Measurements from ENCODE around the gene FAM13B. TPM values are rescaled to one million over a fixed set of nuclear protein-coding genes. Genes with fewer than 3 reads are reported as not detected.
A peak's percentile ranks its signal among the peaks of the same experiment; 100 is the strongest.
"Not testable (repeated sequence)": the region's sequence is repeated elsewhere in the genome, so short reads cannot be mapped to it uniquely, and the experiment has no call there.

Gene FAM13B
- total RNA-seq, 1 donor from 2014 or later = 31.9 TPM

GRCh38 chr5:138033907-138034306, 1.0 kb upstream of the FAM13B start:
- DNase-seq = no peak

DNA sequence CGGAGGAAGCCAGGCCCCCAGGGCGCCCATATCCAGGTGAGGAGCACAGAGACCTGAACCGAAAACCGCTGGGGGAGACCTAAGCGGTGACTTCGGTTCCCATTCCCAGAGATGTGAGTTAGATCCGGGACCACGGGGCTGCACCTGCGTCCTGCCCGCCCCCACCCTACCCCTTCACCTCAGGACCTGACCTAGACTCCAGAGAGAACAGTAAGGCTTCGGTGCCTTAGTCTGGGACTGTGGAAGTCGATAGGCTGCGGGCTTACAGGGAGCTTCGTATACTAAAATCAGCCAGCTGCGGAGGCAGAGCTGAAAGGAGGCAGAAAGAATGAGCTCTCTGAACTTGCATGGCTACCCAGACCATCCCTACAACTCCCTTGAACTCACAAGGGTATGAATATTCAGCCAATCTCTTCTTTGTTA, 518 bp upstream of the FAM13B start:
- DNase-seq = no peak

DNA sequence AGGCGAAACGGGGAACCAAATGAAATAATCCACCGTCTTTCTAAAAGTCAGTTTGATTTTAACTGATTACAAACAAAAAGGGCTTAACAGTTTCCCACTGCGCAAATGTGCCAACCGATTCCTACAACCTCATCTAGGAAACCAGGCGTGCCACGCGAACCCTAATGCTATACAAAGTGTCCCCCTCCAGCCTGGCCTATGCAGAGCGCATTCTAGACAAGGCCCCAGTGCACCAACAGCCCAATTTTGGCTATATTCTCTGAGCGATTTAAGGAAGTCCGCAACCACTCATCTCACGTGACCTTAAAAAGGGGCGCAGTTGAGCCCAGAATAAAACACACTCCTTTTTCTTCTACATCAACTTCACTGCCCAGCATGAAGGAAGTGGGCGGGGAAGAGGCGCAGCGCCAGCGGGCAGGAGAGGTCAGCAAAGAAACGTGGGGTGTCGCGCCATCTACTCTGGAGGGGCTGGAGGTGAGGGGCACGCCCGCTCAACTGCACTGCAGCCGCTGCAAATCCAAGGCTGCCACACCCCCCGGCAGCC, 779 bp downstream of the FAM13B start:
- DNase-seq = peak; percentile 33

DNA sequence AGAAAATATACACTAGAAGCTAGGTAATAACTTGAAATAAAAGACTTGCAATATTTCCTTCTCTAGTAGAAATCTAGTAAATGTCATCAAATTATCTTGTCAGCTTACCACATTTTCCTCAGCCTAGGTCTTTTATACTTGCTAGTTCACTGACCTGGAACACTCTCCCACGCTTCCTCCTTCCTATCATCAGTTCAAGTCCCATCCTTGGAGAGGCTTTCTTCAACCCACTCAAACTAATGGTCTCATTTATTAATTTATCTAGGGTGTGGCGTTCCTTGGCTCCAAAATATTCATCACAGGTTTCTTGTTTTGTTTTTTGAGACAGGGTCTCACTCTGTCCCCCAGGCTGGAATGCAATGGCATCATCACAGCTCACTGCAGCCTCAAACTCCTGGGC, 2.9 kb downstream of the FAM13B start:
- no peak for DNase-seq

- no peak for DNase-seq
Measured at GRCh38 chr5:138029501-138029900, 3.4 kb downstream of the FAM13B start.

DNA sequence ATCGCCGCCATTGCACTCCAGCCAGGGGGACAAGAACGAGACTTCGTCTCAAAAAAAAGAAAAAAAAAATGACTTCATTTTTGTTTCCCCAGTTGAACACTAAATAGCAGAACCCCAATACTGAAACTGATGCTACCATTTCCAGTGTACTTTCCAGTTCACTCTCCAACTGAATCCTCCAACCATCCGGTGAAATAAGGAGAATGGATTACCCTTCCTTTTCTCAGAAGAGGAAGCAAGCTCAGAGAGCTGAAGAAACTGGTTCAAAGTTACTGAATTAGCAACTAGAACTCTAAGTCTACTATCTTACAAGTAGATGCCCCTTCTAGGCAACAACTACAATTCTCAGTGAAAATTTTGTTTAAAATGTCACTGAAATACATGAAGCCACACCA, 3.9 kb downstream of the FAM13B start:
- DNase-seq = no peak

- not testable (repeated sequence) for DNase-seq
Measured at GRCh38 chr5:138028262-138028970, 4.5 kb downstream of the FAM13B start.

DNA sequence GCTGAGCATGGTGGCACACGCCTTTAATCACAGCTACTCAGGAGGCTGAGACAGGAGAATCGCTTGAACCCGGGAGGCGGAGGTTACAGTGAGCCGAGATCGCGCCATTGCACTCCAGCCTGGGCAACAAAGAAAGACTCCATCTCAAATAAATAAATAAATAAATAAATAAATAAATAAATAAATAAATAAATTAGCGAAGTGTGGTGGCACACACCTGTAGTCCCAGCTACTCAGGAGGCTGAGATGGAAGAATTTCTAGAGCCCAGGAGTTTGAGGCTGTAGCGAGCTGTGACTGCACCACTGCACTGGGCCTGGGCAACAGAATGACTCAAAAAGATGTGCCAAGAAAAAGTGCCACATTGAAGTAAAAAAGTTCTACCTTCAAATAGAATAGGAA, 6.1 kb downstream of the FAM13B start:
- not testable (repeated sequence) for DNase-seq

GRCh38 chr5:138025285-138025684, 7.6 kb downstream of the FAM13B start:
- no peak for DNase-seq

- DNase-seq = no peak
Measured at GRCh38 chr5:138024117-138024516, 8.8 kb downstream of the FAM13B start.

DNA sequence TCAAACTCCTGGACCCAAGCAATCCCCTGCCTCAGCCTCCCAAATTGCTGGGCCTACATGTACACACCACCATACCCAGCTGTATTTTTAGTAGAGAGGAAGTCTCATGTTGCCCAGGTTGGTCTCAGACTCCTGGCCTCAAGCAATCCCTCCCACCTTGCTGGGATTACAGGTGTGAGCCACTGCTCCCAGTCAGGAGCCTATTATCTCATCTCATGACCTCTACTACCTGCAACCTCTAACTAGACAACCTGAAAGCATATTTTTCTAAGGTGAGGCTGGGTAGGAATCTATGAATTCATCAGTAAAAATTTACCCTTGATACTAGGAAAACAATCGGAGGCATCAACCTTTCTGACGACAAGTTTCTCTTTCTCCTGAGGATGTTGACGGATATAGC, 10.0 kb downstream of the FAM13B start:
- no peak for DNase-seq

DNA sequence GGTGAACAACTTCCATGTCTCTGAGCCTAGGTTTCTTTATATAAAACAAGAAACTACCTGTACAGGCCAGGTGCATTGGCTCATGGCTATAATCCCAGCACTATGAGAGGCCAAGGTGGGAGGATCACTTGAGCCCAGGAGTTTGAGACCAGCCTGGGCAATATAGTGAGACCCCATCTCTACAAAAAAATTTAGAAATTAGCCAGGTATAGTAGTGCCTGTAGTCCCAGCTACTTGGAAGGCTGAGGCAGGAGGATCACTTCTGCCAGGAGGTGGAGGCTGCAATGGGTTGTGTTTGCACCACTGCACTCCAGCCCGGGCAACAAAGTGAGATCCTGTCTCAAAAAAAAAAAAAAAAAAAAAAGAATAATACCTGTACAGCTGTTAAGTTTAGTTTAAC, 11.1 kb downstream of the FAM13B start:
- DNase-seq = no peak

GRCh38 chr5:138018849-138019248, 14.0 kb downstream of the FAM13B start:
- no peak for DNase-seq

DNA sequence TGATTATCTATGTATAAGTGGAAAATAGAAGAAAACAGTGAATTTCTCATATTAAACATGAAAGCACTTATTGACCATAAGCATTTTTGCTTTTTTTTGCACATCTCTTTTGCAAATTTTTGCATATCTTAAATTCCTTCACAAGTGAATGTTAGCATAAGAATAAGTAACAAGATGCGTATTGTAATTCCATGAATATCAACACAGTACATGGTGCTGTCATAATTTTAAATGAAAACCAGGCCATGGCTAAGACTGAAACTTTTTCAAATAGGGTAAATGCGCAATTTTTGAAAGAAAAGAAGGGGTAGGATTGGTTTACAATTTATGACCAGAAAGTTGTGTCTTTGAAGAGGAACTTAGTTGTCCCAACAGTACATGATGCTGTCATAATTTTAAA, 17.0 kb downstream of the FAM13B start:
- no peak for DNase-seq

DNA sequence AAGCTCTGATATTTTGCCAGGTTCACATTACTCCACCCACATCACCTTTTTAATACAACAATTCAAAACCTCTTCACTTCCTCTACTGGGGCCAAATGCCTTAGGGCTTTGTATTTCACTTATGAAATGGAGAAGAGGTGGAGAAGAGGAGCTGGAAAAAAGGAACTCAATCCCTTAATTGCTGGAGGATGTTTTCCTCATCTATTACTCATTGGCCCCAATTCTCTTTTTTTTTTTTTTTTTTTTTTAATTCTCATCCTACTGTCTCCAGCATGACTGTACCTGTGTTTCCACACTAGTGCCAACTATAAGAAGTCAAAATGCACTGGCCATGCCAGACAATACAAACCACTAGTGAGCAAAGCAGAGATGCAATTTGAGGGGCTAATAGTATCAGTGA, 20.9 kb downstream of the FAM13B start:
- no peak for DNase-seq

DNA sequence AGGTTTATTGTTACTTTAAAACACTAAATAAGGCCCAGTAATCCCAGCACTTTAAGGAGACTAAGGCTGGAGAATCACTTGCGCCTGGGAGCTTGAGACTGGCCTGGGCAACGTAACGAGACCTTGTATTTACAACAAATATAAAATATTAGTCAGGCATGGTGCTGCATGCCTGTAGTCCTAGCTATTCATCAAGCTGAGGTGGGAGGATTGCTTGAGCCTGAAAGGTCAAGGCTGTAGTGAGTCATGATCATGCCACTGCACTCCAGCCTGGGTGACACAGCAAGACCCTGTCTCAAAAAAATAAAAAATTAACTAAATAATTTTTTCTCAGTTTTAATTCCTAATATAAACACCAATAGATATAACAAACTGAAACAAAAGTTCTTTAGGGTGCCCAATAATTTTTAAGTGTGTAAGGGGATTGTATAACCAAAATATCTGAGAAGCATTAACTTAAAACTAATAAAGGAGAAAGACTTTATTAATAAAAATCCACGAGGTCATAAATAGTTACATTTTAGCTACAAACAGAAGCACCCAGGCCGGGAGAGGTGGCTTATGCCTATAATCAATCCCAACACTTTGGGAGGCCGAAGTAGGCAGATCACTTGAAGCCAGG, 32.7 kb downstream of the FAM13B start:
- no peak for DNase-seq

- DNase-seq = no peak
Measured at GRCh38 chr5:137997726-137998213, 35.1 kb downstream of the FAM13B start.

- no peak for DNase-seq
Measured at GRCh38 chr5:137995749-137996128, 37.1 kb downstream of the FAM13B start.

DNA sequence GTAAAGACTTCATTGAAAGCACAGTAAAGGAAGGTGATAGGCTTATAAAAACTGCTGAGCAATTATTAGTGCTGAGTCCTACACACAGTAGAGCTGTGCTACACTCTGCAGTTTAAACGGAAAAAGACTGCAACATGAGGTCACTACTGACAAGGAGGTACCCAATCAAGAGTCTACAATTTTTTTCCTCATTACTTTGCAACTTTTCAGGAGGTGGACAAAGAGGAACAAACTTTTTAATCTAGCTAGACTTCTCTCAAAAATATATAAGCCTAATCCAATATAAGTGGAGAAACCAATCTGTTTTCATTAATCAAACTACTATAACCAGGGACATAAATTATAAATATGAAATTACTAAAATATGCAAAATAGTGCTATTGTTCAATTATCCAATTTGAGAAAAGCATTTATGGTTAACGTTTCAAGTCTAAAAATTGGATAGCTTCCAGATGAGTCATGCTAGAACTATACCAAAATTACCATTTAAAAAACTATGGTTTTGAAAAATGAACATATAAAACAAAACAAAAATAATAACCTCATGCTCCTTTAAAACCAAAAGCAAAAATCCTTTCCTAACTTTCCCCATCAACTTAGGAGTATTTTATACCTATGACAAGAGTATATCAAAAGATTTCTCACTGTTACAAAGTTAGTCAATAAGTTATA, 37.7 kb downstream of the FAM13B start:
- DNase-seq = no peak

DNA sequence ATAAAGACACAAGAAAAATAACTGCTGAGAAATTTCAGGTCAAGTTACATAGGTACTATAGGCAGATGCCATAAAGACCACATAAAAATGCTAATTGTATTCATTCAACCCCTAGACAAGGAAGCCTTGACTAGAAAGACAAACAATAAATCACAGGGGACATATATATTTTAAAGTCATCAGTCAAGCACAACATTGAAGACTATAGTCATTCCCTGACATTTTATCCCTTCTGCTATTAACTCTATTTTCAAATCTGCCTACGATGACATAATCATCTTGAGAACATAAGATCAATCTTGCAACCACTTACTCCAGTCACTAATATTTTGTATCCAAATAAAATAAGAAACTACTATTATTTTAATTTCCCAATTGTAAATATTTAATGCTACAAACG, 38.3 kb downstream of the FAM13B start:
- DNase-seq = no peak

DNA sequence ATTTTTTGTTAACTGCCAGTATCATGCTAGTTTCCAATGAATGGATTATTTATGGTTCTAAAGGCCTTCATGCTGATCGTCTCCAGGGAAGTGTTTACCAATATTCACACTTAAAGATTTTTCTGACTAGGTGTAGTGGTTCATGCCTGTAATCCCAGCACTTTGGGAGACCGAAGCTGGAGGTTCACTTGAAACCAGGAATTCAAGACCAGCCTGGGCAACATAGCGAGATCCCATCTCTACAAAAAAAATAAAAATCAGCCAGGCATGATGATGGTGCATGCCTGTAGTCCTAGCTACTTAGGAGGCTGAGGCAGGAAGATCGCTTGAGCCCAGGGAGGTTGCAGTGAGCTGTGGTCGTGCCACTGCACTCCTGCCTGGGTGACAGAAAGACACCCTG, 43.5 kb downstream of the FAM13B start:
- no peak for DNase-seq

- DNase-seq = no peak
Measured at GRCh38 chr5:137975208-137975607, 57.7 kb downstream of the FAM13B start.

- not testable (repeated sequence) for DNase-seq
Measured at GRCh38 chr5:137970384-137970783, 62.5 kb downstream of the FAM13B start.
